Tibial nerve (tissue), 4 donors: ENCODE measurements around the gene AP2A2. TPM values are rescaled to one million over a fixed set of nuclear protein-coding genes. Genes with fewer than 3 reads are reported as not detected.

Experiments
- DNase-seq, 2 donors: peaks; one replicate each; pipeline ENCODE4 v3.0.0-alpha.2; 2019; ENCODE audit warnings: low spot score in 2 of 2
- H3K27ac ChIP-seq, 4 donors: fragments of 200-600 bp; sonication (generic) in 3 of 4; one replicate each; pipeline ENCODE4 v1.5.1; 2017 to 2019; ENCODE audit warnings: mild to moderate bottlenecking in 1 of 4
- H3K27me3 ChIP-seq, 2 donors: fragments of 200-600 bp; sonication (generic) in 1 of 2; one replicate each; pipeline versions ENCODE4 v1.5.1 to v1.6.0; 2017 to 2019
- H3K36me3 ChIP-seq, 3 donors: fragments of 200-600 bp; sonication (generic); one replicate each; pipeline ENCODE4 v1.5.1; 2018 to 2019
- H3K4me1 ChIP-seq, 4 donors: fragments of 200-600 bp; sonication (generic) in 3 of 4; one replicate each; pipeline ENCODE4 v1.5.1; 2017 to 2019
- H3K4me3 ChIP-seq, 4 donors: fragments of 200-600 bp; sonication (generic) in 3 of 4; one replicate each; pipeline ENCODE4 v1.5.1; 2017 to 2019; ENCODE audit warnings: mild to moderate bottlenecking in 1 of 4, moderate library complexity in 1 of 4
- H3K9me3 ChIP-seq, 4 donors: fragments of 200-600 bp; sonication (generic) in 3 of 4; one replicate each; pipeline ENCODE4 v1.5.1; 2017 to 2019
- CTCF ChIP-seq, 5 experiments: fragments of 200-600 bp in 3 of 5; fragments of 450-650 bp in 2 of 5; sonication (generic) in 3 of 5; IDR thresholded peaks; one replicate each; pipeline ENCODE4 v1.5.1; 2016 to 2019; ENCODE audit warnings: antibody characterized with exemption in 5 of 5, mild to moderate bottlenecking in 3 of 5, moderate library complexity in 2 of 5
- EP300 ChIP-seq, 2 donors: sonication (generic); formaldehyde crosslinking; IDR thresholded peaks; one replicate each; pipeline ENCODE4 v1.6.1; 2017; ENCODE audit warnings: antibody characterized with exemption in 2 of 2, mild to moderate bottlenecking in 1 of 2
- POLR2A ChIP-seq, 2 donors: fragments of 450-650 bp; IDR thresholded peaks; one replicate each; pipeline ENCODE4 v1.6.1; 2017; ENCODE audit warnings: antibody characterized with exemption in 2 of 2, mild to moderate bottlenecking in 2 of 2, moderate library complexity in 2 of 2
- WGBS, 2 donors: methylation state at CpG; one replicate each; pipeline ENCODE4 v1.1.5; 2018; 5-methylcytosine and 5-hydroxymethylcytosine counted together
- total RNA-seq, 4 donors: library from RNA; depleted of rRNA; stranded (reverse); fragments of >200 nt; gene quantifications; one replicate each; pipeline ENCODE4 v1.1.0, GENCODE V29; 2016

AP2A2 gene
- total RNA-seq, 4 donors from 2014 or later = 70.8 to 136 (median 90.3) TPM

GRCh38 chr11:961921-962320 is 36.3 kb downstream of the AP2A2 start:
- Histone ChIP-seq H3K9me3 (no peaks in the 10 kb centered on the region), H3K27ac (no peak overlapping the region), H3K27me3 (no peaks in the 10 kb centered on the region), H3K4me1 (peaks cover 0 to 6% (median 0%) of the 10 kb centered on the region in 4 donors), H3K4me3 (no peak overlapping the region), H3K36me3 (peaks cover 0 to 55% (median 8%) of the 10 kb centered on the region in 3 donors)
- no peak for DNase-seq
- TF ChIP-seq POLR2A (IDR thresholded peaks at IDR 0.05) (no peak), CTCF (IDR thresholded peaks at IDR 0.05) (no peak), EP300 (IDR thresholded peaks at IDR 0.05) (no peak)
- WGBS, 2 donors = 87 to 93% methylated on average over 12 of the region's 12 CpGs

GRCh38 chr11:962688-963087 is 37.0 kb downstream of the AP2A2 start:
- no peak for TF ChIP-seq CTCF (IDR thresholded peaks at IDR 0.05)
- TF ChIP-seq EP300 (IDR thresholded peaks at IDR 0.05) = no peak
- no peak for TF ChIP-seq POLR2A (IDR thresholded peaks at IDR 0.05)
- no peak overlapping the region for H3K27ac ChIP-seq
- H3K9me3 ChIP-seq = no peaks in the 10 kb centered on the region
- peaks cover 0 to 10% (median 0%) of the 10 kb centered on the region in 4 donors for H3K4me1 ChIP-seq
- H3K36me3 ChIP-seq = peaks cover 0 to 51% (median 8%) of the 10 kb centered on the region in 3 donors
- DNase-seq = no peak
- no peak overlapping the region for H3K4me3 ChIP-seq
- WGBS, 2 donors = 91 to 97% methylated on average over 5 of the region's 5 CpGs
- no peaks in the 10 kb centered on the region for H3K27me3 ChIP-seq

- H3K36me3 ChIP-seq = peaks cover 0 to 58% (median 8%) of the 10 kb centered on the region in 3 donors
- no peak for DNase-seq
- no peaks in the 10 kb centered on the region for H3K9me3 ChIP-seq
- TF ChIP-seq CTCF (IDR thresholded peaks at IDR 0.05) (no peak), EP300 (IDR thresholded peaks at IDR 0.05) (no peak), POLR2A (IDR thresholded peaks at IDR 0.05) (no peak)
- no peaks in the 10 kb centered on the region for H3K27me3 ChIP-seq
- peaks cover 0 to 22% (median 0%) of the 10 kb centered on the region in 4 donors for H3K4me1 ChIP-seq
- no peak overlapping the region for H3K27ac ChIP-seq
- WGBS, 2 donors = 95 to 97% methylated on average over 7 of the region's 7 CpGs
- no peak overlapping the region for H3K4me3 ChIP-seq
Measured at GRCh38 chr11:963852-964251, 38.2 kb downstream of the AP2A2 start.

- Histone ChIP-seq H3K4me1 (peaks cover 0 to 29% (median 0%) of the 10 kb centered on the region in 4 donors), H3K4me3 (no peak overlapping the region), H3K36me3 (peaks cover 0 to 55% (median 8%) of the 10 kb centered on the region in 3 donors), H3K27ac (no peak overlapping the region), H3K27me3 (no peaks in the 10 kb centered on the region), H3K9me3 (no peaks in the 10 kb centered on the region)
- 87 to 92% methylated on average over 13 of the region's 13 CpGs for WGBS, 2 donors
- TF ChIP-seq CTCF (IDR thresholded peaks at IDR 0.05) (no peak), EP300 (IDR thresholded peaks at IDR 0.05) (no peak), POLR2A (IDR thresholded peaks at IDR 0.05) (no peak)
- DNase-seq = no peak
Measured at GRCh38 chr11:965206-965775, 39.6 kb downstream of the AP2A2 start.

- peaks cover 0 to 55% (median 21%) of the 10 kb centered on the region in 3 donors for H3K36me3 ChIP-seq
- DNase-seq = peak in 1 of 2 donors; percentile 21
- H3K4me3 ChIP-seq = no peak overlapping the region
- TF ChIP-seq POLR2A (IDR thresholded peaks at IDR 0.05) = no peak
- TF ChIP-seq EP300 (IDR thresholded peaks at IDR 0.05) = no peak
- no peak for TF ChIP-seq CTCF (IDR thresholded peaks at IDR 0.05)
- no peaks in the 10 kb centered on the region for H3K9me3 ChIP-seq
- WGBS, 2 donors = 66 to 67% methylated on average over 30 to 31 of the region's 31 CpGs
- no peak overlapping the region for H3K27ac ChIP-seq
- peaks cover 0 to 29% (median 0%) of the 10 kb centered on the region in 4 donors for H3K4me1 ChIP-seq
- H3K27me3 ChIP-seq = no peaks in the 10 kb centered on the region
Measured at GRCh38 chr11:967995-968751, 42.5 kb downstream of the AP2A2 start.
